NT2/D1 (cell line): ENCODE data around the gene CBX2.

ENCODE experiments used
- DNase-seq: peaks from one replicate; pipeline ENCODE4 v3.0.0-alpha.2; 2011; ENCODE audit warnings: low read depth, low spot score
- H3K27me3 ChIP-seq: 2 replicates; pipeline ENCODE4 v1.6.0; 2011; ENCODE audit warnings: mild to moderate bottlenecking; ENCODE audit not compliant: insufficient read length, insufficient read depth
- H3K36me3 ChIP-seq: 2 replicates; pipeline ENCODE4 v1.6.1; 2011; ENCODE audit warnings: mild to moderate bottlenecking, low read length, mixed read lengths; ENCODE audit not compliant: insufficient read depth, insufficient read length
- H3K4me1 ChIP-seq: 2 replicates; pipeline ENCODE4 v1.5.1; 2011; ENCODE audit not compliant: insufficient read depth, insufficient read length
- H3K4me3 ChIP-seq: 2 replicates; pipeline ENCODE4 v1.5.1; 2011; ENCODE audit warnings: low read depth; ENCODE audit not compliant: insufficient read length
- H3K9ac ChIP-seq: 2 replicates; pipeline ENCODE4 v1.6.0; 2011; ENCODE audit warnings: low read depth; ENCODE audit not compliant: insufficient read length
- H3K9me3 ChIP-seq: 2 replicates; pipeline ENCODE4 v1.5.1; 2011; ENCODE audit warnings: mild to moderate bottlenecking, low read length; ENCODE audit not compliant: insufficient read depth
- SUZ12 ChIP-seq: IDR thresholded peaks from 2 replicates; pipeline ENCODE4 v1.6.1; 2011; ENCODE audit not compliant: insufficient read length, insufficient read depth; ENCODE audit errors: extremely low read depth
- YY1 ChIP-seq: IDR thresholded peaks from 2 replicates; pipeline ENCODE4 v1.6.1; 2011; ENCODE audit not compliant: insufficient read length, insufficient read depth
- ZNF274 ChIP-seq: IDR thresholded peaks from 2 replicates; pipeline ENCODE4 v1.6.1; 2011; ENCODE audit warnings: mild to moderate bottlenecking, low read depth, low read length

CBX2 gene

DNA sequence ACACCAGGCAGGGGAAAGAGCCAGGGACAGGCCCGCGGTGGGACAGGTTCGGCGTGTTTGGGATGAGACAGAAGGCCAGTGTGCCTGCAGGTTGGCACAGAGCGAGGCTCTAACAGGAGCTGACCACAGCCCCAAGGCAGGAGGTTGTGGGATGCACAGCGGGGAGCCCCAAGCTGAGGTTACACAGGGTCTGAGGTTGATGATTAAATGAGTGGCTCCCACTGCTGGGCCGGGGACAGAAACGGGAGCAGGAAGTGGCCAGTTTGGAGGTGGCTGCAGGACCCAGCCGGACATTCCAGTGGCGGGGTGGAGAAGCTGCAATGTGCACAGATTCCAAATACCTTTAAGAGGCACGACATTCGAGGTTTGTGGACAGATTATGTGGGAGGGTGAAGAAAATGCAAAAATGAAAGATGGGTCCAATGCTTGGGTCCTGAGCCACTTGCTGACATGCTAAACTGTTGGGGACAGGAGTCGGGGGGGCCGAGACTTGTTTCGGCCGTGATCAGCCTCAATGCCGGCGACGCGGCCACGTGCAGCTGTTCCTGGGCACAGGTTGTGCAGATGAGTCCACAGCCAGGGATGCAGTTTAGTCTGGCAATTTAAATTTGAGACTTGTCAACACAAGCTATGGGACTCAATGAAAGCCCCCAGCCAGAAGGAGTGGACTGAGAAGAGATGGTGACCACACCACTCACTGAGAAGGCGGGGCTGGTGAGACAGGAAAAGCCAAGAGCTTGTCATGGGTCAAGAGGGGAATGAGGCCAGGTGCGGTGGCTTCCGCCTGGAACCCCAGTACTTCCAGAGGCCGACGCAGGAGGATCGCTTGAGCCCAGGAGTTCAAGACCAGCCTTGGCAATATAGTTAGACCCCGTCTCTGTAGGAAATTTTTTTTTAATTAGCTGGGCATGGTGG lies 38.5 kb upstream of the CBX2 start:
- H3K27me3 ChIP-seq = peaks cover 37% of the 10 kb centered on the region
- TF ChIP-seq YY1 (no peak), ZNF274 (no peak), SUZ12 (no peak)
- H3K4me3 ChIP-seq = no peak overlapping the region
- no peaks in the 10 kb centered on the region for H3K36me3 ChIP-seq
- no peak overlapping the region for H3K9ac ChIP-seq
- no peak for DNase-seq
- no peaks in the 10 kb centered on the region for H3K9me3 ChIP-seq
- peaks cover 10% of the 10 kb centered on the region for H3K4me1 ChIP-seq

DNA sequence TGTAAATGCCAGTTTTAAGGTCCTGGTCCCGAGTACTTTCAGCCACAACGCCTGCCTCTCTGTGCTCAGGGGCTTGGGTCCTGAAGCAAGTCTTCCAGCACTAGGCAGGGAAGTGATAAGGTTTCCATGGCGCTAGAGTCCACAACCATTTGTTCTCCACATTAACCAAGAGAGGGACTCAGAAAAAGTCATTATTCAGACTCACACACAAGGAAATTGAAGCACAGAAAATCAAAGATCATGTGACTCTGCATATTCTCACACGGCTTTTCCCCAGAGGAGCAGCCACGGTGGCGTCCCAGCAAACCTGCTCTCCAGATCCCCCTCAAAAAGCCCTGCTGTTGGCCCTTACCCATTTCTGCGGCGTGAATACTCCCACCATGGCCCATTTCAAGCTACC lies 37.5 kb upstream of the CBX2 start:
- peaks cover 10% of the 10 kb centered on the region for H3K4me1 ChIP-seq
- no peak for DNase-seq
- peaks cover 37% of the 10 kb centered on the region for H3K27me3 ChIP-seq
- H3K36me3 ChIP-seq = no peaks in the 10 kb centered on the region
- H3K9me3 ChIP-seq = no peaks in the 10 kb centered on the region
- no peak overlapping the region for H3K9ac ChIP-seq
- H3K4me3 ChIP-seq = no peak overlapping the region
- TF ChIP-seq SUZ12 (no peak), ZNF274 (no peak), YY1 (no peak)

DNA sequence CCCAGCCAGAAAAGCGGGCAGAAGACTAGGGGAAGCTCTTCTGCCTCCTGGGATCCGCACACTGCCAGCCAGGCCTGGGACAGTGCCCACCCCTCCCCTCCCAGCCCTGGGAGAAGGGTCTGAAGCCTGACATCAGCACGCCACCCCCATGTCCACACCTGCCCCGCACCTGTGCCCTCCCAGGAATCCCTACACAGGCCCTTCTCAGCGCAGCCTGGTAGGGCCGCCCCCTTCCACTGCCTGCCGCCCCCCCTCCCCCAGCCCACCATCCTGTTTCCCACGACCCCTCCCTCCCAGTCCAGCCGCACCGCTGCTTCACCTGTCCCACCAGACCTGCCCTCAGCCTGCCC lies 36.6 kb upstream of the CBX2 start:
- Histone ChIP-seq H3K9ac (no peak overlapping the region), H3K27me3 (peaks cover 37% of the 10 kb centered on the region), H3K4me1 (peaks cover 10% of the 10 kb centered on the region), H3K36me3 (no peaks in the 10 kb centered on the region), H3K9me3 (no peaks in the 10 kb centered on the region), H3K4me3 (peak overlapping the region; percentile 52)
- DNase-seq = no peak
- TF ChIP-seq YY1 = no peak
- TF ChIP-seq SUZ12 = no peak
- no peak for TF ChIP-seq ZNF274

DNA sequence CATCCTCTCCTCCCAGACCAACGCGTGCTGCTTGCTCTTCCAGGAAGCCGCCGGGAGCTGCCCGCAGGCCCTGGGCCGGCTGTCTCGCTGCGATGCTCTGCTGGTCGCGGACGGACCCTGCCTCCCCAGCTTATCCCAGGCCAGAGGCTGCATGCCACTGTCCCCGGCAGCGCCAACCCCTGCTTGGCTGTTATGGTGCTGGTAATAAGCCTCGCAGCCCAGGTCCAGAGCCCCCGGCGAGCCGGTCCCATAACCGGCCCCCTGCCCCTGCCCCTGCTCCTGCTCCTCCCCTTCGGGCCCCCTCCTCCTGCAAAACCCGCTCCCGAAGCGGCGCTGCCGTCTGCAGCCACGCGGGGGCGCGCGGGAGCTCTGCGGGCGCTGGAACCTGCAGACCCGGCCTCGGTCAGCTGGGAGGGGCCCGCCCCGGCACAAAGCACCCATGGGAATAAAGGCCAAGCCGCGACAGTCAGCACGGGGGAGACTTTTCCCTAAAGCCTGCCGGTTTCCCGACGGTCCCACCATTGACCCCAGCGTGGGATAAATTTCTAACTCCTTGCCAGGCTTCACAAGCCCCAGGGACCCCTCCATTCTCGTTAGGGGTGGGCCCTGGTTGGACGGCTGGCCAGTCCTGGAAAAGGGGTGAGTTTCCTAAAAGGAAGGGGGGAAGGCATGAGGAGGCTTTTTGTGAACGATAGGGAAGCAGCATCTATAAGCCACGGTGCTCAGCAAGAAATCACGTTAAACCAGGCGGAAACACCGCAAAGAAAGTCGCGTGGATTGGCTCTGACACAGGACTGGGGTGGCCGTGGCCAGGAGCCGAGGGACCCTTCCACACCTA lies 36.0 kb upstream of the CBX2 start:
- DNase-seq = peak; percentile 47
- Histone ChIP-seq H3K9me3 (no peaks in the 10 kb centered on the region), H3K27me3 (peaks cover 37% of the 10 kb centered on the region), H3K36me3 (no peaks in the 10 kb centered on the region), H3K4me3 (peak overlapping the region; percentile 52), H3K9ac (peak overlapping the region; percentile 53), H3K4me1 (peaks cover 10% of the 10 kb centered on the region)
- TF ChIP-seq ZNF274 = no peak
- no peak for TF ChIP-seq SUZ12
- no peak for TF ChIP-seq YY1

DNA sequence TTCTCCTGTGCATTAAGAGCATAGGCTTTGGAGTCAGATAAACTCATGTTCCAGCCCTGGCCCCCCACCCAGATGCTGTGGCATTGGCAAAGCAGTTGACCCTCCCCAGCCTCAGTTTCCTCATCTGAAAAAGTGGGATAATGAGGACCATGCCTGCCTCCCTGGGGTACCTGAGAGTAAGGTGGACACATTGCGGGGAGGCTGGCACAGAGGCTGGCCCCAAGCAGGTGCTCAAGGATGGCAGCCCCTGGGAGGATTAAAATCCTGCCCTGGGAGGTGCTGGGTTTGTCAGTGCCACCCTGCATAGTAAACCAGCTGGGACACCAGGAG lies 35.4 kb upstream of the CBX2 start:
- TF ChIP-seq YY1 (no peak), ZNF274 (no peak), SUZ12 (no peak)
- peaks cover 43% of the 10 kb centered on the region for H3K27me3 ChIP-seq
- no peaks in the 10 kb centered on the region for H3K36me3 ChIP-seq
- no peaks in the 10 kb centered on the region for H3K9me3 ChIP-seq
- H3K4me1 ChIP-seq = peaks cover 14% of the 10 kb centered on the region
- no peak for DNase-seq
- H3K9ac ChIP-seq = peak overlapping the region; percentile 3
- no peak overlapping the region for H3K4me3 ChIP-seq

DNA sequence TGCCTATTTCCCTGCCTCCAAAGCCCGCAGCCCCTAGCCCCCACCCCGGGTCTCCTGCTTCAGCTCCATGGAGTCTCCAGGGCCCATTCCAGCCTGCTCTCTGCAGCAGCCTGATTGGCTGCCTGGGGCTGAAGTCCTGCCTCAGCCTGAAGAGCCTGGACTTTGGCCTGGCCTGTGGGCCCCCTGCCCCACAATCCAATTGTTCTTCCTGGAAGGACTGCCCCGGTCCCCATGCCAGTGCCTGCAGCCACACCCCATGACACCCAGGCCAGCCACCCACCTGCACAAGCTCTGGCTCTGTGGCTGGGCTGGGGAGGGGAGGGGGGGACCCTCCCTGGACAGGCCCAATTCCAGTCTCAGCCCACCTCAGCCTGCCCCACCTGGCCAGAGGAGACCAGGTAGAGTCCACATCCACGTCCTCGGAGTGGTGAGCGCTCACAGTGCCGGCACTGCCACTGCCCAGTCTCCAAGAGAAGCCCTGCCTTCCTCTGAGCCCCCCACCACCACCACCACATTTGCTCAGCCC lies 34.9 kb upstream of the CBX2 start:
- Histone ChIP-seq H3K36me3 (no peaks in the 10 kb centered on the region), H3K9ac (peak overlapping the region; percentile 3), H3K9me3 (no peaks in the 10 kb centered on the region), H3K27me3 (peaks cover 48% of the 10 kb centered on the region), H3K4me1 (peaks cover 18% of the 10 kb centered on the region), H3K4me3 (no peak overlapping the region)
- DNase-seq = no peak
- no peak for TF ChIP-seq ZNF274
- no peak for TF ChIP-seq SUZ12
- no peak for TF ChIP-seq YY1

DNA sequence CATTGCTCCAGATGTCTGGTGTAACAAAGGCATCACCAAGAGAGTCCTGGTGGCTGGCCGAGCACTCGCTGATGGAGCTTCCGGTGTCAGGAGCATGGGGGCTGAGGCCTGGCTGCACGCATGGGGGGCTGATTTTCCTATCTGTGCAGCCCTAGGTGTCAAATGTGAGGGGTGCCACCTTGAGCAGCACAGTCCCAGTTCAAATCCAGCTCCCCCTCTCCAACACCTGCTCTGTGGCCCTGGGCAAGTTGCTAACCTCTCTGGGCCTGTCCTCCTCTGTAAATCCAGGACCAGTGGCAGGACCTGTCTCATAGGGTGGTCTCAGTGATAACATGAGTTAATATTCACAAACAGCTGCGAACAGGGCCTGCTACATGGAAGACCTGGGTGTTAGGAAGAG lies 34.3 kb upstream of the CBX2 start:
- TF ChIP-seq SUZ12 = no peak
- no peak for TF ChIP-seq YY1
- no peak for TF ChIP-seq ZNF274
- Histone ChIP-seq H3K36me3 (no peaks in the 10 kb centered on the region), H3K9me3 (no peaks in the 10 kb centered on the region), H3K4me1 (peaks cover 21% of the 10 kb centered on the region), H3K4me3 (no peak overlapping the region), H3K27me3 (peaks cover 54% of the 10 kb centered on the region), H3K9ac (no peak overlapping the region)
- no peak for DNase-seq
